Measurements from ENCODE around the gene GOSR1.

The GOSR1 gene

DNA sequence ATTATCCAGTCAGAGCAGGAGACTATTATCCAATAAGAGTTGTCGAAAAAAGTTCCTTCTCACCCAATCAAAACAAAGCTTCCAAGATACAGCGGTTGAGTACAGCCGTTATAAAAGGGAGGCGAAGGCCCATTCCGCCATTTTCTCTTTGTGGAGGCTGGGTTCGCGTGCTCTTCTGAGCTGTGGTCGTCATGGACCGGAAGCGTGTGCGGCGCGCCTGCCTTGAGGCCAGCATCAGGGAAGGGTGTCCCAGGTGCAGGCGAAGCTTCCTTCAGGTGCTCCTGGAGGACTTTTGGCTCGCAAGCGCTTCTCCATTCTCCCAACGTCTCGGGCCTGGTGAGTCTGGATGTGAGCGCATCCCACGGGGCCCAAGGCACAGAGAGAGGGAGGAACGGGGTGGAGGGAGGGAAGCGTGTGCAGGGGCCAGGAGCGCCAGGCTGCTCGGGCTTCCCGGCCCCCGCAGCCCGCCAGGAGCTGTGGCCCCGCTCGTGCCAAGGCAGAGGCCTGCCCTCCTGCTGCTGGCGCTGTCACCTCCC is 99.2 kb downstream of the GOSR1 start:
- no peak for DNase-seq
